Cardiac fibroblast (primary cell): ENCODE data around the gene DDX6.
"Not testable (repeated sequence)": the region's sequence is repeated elsewhere in the genome, so short reads cannot be mapped to it uniquely, and the experiment has no call there.

Source experiments
- DNase-seq, 2 donors: peaks; one replicate each; pipeline versions ENCODE4 v3.0.0 to v3.0.0-alpha.2; 2010; ENCODE audit warnings: low read depth in 2 of 2
- H3K4me3 ChIP-seq, 2 donors: replicated peaks in 1 of 2; 1 replicate in 1 of 2; 2 replicates in 1 of 2; pipeline ENCODE4 v1.5.1; 2011; ENCODE audit warnings: low read depth in 2 of 2, low read length in 2 of 2, mild to moderate bottlenecking in 2 of 2, moderate library complexity in 1 of 2
- TF ChIP-seq, protein P1 (sequence below): IDR thresholded peaks from one replicate; pipeline ENCODE4 v1.5.1; 2011; ENCODE audit warnings: low read depth, mild to moderate bottlenecking, low read length, inconsistent platforms

The DDX6 gene

DNA sequence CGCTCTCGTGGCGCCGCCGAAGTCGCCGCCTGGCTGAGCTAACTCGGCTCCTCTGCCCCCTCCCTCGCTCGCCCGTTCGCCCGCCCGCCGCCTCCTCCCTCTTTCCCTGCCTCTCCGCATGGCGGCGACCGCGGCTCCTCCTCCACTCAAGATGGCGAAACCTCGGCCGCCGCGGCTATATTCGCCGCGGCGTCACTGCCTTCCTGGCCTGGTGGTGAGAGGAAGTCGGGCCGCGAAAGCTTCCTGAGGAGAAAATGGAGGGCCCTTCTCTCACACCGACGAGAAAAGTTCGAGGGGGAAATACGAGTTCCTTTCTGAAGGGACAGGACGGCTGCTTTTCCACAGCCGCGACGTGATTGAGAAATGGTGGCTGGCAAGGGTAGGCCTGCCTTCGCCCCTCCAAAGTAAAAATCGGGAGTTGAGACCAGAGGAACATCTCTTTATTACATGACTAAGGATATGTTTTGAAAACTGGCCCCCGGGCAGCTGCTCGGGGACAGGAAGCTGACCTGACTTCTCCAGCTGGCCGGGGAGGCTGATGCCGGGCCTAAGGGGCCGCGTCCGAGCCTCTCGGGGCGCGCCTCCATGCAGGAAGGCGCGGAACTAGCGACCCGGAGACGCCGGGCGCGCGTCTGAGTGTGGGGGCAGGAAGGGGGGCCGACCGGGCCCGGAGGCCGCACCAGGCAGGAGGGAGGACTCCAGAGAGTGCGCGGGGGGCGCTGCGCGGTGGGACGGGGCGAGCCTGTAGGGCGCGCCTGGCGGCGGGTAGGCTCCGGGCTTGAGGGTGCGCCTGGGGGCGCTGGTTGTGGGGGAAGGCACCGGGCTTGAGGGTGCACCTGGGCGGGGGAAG lies at the start of gene DDX6:
Gene DDX6 (minus strand): TSS at position 54 of the 850 bp plus-strand sequence. CDS start 4,913 bp downstream, outside the sequence.
- TF ChIP-seq, protein P1, sequence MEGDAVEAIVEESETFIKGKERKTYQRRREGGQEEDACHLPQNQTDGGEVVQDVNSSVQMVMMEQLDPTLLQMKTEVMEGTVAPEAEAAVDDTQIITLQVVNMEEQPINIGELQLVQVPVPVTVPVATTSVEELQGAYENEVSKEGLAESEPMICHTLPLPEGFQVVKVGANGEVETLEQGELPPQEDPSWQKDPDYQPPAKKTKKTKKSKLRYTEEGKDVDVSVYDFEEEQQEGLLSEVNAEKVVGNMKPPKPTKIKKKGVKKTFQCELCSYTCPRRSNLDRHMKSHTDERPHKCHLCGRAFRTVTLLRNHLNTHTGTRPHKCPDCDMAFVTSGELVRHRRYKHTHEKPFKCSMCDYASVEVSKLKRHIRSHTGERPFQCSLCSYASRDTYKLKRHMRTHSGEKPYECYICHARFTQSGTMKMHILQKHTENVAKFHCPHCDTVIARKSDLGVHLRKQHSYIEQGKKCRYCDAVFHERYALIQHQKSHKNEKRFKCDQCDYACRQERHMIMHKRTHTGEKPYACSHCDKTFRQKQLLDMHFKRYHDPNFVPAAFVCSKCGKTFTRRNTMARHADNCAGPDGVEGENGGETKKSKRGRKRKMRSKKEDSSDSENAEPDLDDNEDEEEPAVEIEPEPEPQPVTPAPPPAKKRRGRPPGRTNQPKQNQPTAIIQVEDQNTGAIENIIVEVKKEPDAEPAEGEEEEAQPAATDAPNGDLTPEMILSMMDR, result peak; percentile 26
- DNase-seq, result peak; percentile 85 to 93
- H3K4me3 ChIP-seq, result peak within 1 kb of the TSS; percentile 75 to 86

DNA sequence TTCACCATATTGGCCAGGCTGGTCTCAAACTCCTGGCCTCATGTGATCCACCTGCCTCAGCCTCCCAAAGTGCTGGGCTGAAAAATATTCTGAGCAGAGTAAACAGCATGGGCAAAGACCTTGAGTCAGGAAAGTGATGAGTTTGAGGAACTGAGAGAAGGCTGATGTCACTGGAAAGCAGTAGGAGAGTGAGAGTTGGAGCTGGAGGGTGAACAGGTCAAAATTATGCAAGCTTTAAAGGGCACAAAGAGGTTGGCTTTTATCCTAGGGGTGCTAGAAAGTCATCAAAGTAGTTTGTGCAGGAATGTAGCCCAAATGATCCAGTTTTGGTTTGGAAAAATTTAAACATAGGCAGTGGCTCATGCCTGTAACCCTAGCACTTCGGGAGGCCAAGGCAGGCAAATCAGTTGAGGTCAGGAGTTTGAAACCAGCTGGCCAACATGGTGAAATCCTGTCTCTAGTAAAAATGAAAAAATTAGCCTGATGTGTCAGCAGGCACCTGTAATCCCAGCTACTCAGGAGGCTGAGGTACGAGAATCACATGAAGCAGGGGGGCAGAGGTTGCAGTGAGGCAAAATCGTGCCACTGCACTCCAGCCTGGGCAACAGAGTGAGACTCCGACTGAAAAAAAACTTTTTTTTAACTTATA lies 48.1 kb upstream of the DDX6 start:
- no peak overlapping the region for H3K4me3 ChIP-seq
- no peak for DNase-seq
- TF ChIP-seq, protein P1, result no peak

DNA sequence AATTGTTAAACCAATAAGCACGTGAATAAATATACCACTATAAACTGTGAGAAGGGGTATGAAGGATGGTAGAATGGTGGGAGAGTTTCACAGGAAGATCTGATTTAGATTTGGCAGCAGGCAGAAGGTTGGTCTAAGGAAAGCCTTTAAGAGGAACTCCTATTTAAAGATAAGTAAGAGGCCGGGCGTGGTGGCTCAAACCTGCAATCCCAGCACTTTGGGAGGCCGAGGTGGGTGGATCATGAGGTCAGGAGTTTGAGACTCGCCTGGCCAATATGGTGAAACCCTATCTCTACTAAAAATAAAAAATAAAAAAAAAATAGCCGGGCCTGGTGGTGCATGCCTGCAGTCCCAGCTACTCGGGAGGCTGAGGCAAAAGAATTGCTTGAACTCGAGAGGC lies 46.9 kb upstream of the DDX6 start:
- no peak overlapping the region for H3K4me3 ChIP-seq
- TF ChIP-seq, protein P1, result no peak
- no peak for DNase-seq

DNA sequence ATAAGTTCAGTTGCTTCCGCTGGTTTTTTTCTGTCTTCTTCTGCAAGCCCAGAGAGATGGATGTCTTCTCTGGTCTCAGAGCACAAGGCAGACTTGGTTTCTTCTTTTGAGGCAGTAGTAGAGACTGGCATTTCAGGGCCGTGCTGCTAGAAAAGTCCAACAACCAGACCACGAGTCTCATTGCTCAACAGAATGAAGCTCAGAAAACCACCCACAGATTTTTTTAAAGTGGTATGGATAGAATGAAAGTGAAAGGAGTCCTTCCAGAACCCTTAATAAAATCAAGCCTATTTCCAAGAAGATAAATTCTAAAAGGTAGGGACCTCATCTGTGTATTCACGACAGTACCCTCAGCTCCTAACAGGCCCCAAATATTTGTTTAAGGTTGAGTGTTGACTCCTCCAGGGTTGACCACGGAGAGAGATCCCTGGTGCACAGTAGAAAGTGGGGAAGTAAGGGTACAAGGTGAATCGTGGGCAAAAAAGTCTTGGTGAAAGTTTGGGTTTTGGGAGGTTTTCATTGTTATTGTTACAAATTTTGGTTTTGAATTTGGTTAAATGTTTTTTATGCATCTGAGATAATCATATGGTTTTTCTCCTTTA lies 43.6 kb upstream of the DDX6 start:
- TF ChIP-seq, protein P1, result no peak
- H3K4me3 ChIP-seq, result no peak overlapping the region
- peak; percentile 3 to 34 for DNase-seq

DNA sequence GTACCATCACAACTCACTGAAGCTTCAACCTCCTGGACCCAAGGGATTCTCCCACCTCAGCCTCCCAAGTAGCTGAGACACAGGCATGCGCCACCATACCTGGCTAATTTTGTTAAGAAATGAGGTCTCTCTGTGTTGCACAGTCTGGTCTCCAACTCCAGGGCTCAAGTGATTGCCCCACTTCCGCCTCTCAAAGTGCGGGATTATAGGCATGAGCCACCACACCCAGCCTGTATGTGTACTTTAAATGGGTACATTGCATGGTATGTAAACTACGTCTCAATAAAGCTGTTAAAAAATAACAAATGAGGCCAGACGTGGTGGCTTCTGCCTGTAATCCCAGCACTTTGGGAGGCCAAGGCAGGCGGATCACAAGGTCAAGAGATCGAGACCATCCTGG lies 36.2 kb upstream of the DDX6 start:
- TF ChIP-seq, protein P1, result no peak
- no peak for DNase-seq
- H3K4me3 ChIP-seq, result no peak overlapping the region

GRCh38 chr11:118822936-118823510 lies 32.1 kb upstream of the DDX6 start:
- not testable (repeated sequence) for H3K4me3 ChIP-seq, DNase-seq
